Left ventricle myocardium inferior (tissue), 1 donor: ENCODE measurements around the gene ZSCAN2. TPM values are rescaled to one million over a fixed set of nuclear protein-coding genes. Genes with fewer than 3 reads are reported as not detected.

Experiments
- DNase-seq: peaks from one replicate; pipeline ENCODE4 v3.0.0-alpha.2; 2020
- H3K27ac ChIP-seq: fragments of 200-600 bp; replicated peaks from 2 replicates; pipeline ENCODE4 v1.8.0; 2021
- H3K27me3 ChIP-seq: fragments of 200-600 bp; 2 replicates; pipeline ENCODE4 v1.8.0; 2021; ENCODE audit warnings: low read depth
- H3K36me3 ChIP-seq: fragments of 200-600 bp; 2 replicates; pipeline ENCODE4 v1.8.0; 2021
- H3K4me1 ChIP-seq: fragments of 200-600 bp; 2 replicates; pipeline ENCODE4 v1.8.0; 2021
- H3K4me3 ChIP-seq: fragments of 200-600 bp; 2 replicates; pipeline ENCODE4 v1.8.0; 2021; ENCODE audit warnings: mild to moderate bottlenecking, moderate library complexity
- H3K9me3 ChIP-seq: fragments of 200-600 bp; replicated peaks from 2 replicates; pipeline ENCODE4 v1.8.0; 2021
- CTCF ChIP-seq: fragments of 200-600 bp; IDR thresholded peaks from 2 replicates; pipeline ENCODE4 v1.8.0; 2021; ENCODE audit warnings: antibody characterized with exemption, mild to moderate bottlenecking, borderline replicate concordance
- intact Hi-C: fragments of 100-400 bp; cut with micrococcal nuclease; formaldehyde crosslinking; loops from one replicate; pipeline ENCODE4 v1.11.0; 2022
- total RNA-seq: library from RNA; stranded (reverse); fragmentation: NEBNext Ultra II Directional; extraction: Animal tissue kit (Norgen Biotek cat#: 25700); gene quantifications from one replicate; pipeline ENCODE4 v1.2.1, GENCODE V29; 2021
- donor health status: DM: no; HTN: yes; CAD: no; lungs with severe emphysema.

Gene ZSCAN2
- total RNA-seq, 1 donor from 2014 or later: 7.4 TPM

GRCh38 chr15:84645997-84646396, 45.2 kb downstream of the ZSCAN2 start:
- intact Hi-C loops: no loop called here
- peaks cover 100% of the 10 kb centered on the region for H3K36me3 ChIP-seq
- no peak for DNase-seq

GRCh38 chr15:84647726-84648125, 46.9 kb downstream of the ZSCAN2 start:
- DNase-seq: no peak
- Histone ChIP-seq H3K4me1 (peaks cover 48% of the 10 kb centered on the region), H3K9me3 (no peaks in the 10 kb centered on the region), H3K27ac (peak overlapping the region; percentile 52), H3K36me3 (peaks cover 99% of the 10 kb centered on the region), H3K4me3 (no peak overlapping the region), H3K27me3 (no peaks in the 10 kb centered on the region)
- no peak for TF ChIP-seq CTCF
- intact Hi-C loops: no loop called here

More at GRCh38 chr15:84645997-84646396, 45.2 kb downstream of the ZSCAN2 start:
- Histone ChIP-seq H3K4me1 (peaks cover 31% of the 10 kb centered on the region), H3K27ac (no peak overlapping the region), H3K4me3 (no peak overlapping the region), H3K27me3 (no peaks in the 10 kb centered on the region), H3K9me3 (no peaks in the 10 kb centered on the region)
- TF ChIP-seq CTCF: no peak

GRCh38 chr15:84648539-84648938, 47.7 kb downstream of the ZSCAN2 start:
- Histone ChIP-seq H3K27me3 (no peaks in the 10 kb centered on the region), H3K4me3 (no peak overlapping the region), H3K27ac (peak overlapping the region; percentile 52), H3K4me1 (peaks cover 56% of the 10 kb centered on the region), H3K36me3 (peaks cover 91% of the 10 kb centered on the region), H3K9me3 (no peaks in the 10 kb centered on the region)
- intact Hi-C loops: no loop called here
- DNase-seq: peak; percentile 71
- no peak for TF ChIP-seq CTCF

- Histone ChIP-seq H3K36me3 (peaks cover 79% of the 10 kb centered on the region), H3K4me3 (no peak overlapping the region), H3K9me3 (no peaks in the 10 kb centered on the region), H3K4me1 (peaks cover 67% of the 10 kb centered on the region), H3K27ac (peak overlapping the region; percentile 52), H3K27me3 (no peaks in the 10 kb centered on the region)
- no peak for TF ChIP-seq CTCF
- no peak for DNase-seq
- intact Hi-C loops: no loop called here
Measured at GRCh38 chr15:84649706-84650105, 48.9 kb downstream of the ZSCAN2 start.

- no peak for TF ChIP-seq CTCF
- Histone ChIP-seq H3K27me3 (no peaks in the 10 kb centered on the region), H3K36me3 (peaks cover 41% of the 10 kb centered on the region), H3K4me3 (peak overlapping the region; percentile 96), H3K9me3 (no peaks in the 10 kb centered on the region), H3K27ac (peak overlapping the region; percentile 92), H3K4me1 (peaks cover 86% of the 10 kb centered on the region)
- DNase-seq: no peak
- intact Hi-C loops: no loop called here
Measured at GRCh38 chr15:84653584-84653909, 52.7 kb downstream of the ZSCAN2 start.
